IMR-90 (cell line): ENCODE results near the gene FOSL2.

Source experiments
- BHLHE40 ChIP-seq: fragments of 150-350 bp; IDR thresholded peaks from 2 replicates; pipeline ENCODE4 v1.6.1; 2016; ENCODE audit warnings: mild to moderate bottlenecking, low read depth, low read length
- CEBPB ChIP-seq: IDR thresholded peaks from 2 replicates; pipeline ENCODE4 v1.6.1; 2012; ENCODE audit warnings: low read depth, low read length, improper control_type of control experiment
- CHD1 ChIP-seq: IDR thresholded peaks from 2 replicates; pipeline ENCODE4 v1.6.1; 2012; ENCODE audit warnings: low read depth, low read length, improper control_type of control experiment
- CTCF ChIP-seq: conservative IDR thresholded peaks from 2 replicates; pipeline ENCODE4 v1.5.1; 2012; ENCODE audit warnings: mild to moderate bottlenecking, low read depth, low read length, improper control_type of control experiment
- MAFK ChIP-seq: IDR thresholded peaks from 2 replicates; pipeline ENCODE4 v1.6.1; 2012; ENCODE audit warnings: low read depth, low read length, improper control_type of control experiment
- MAZ ChIP-seq: IDR thresholded peaks from 2 replicates; pipeline ENCODE4 v1.6.1; 2012; ENCODE audit warnings: low read depth, mild to moderate bottlenecking, low read length, improper control_type of control experiment, moderate library complexity, borderline replicate concordance
- MXI1 ChIP-seq: IDR thresholded peaks from 2 replicates; pipeline ENCODE4 v1.6.1; 2012; ENCODE audit warnings: low read depth, mild to moderate bottlenecking, low read length, moderate library complexity, borderline replicate concordance
- POLR2A ChIP-seq: IDR thresholded peaks from 2 replicates; pipeline ENCODE4 v1.6.1; 2012; ENCODE audit warnings: mild to moderate bottlenecking, low read depth, low read length
- RAD21 ChIP-seq: IDR thresholded peaks from 2 replicates; pipeline ENCODE4 v1.6.1; 2012; ENCODE audit warnings: low read length, improper control_type of control experiment
- SMC3 ChIP-seq: fragments of 150-350 bp; IDR thresholded peaks from 2 replicates; pipeline ENCODE4 v1.6.1; 2016; ENCODE audit warnings: low read depth, mild to moderate bottlenecking, antibody characterized with exemption, low read length, moderate library complexity
- TF ChIP-seq, protein P1 (sequence below): fragments of 150-350 bp; IDR thresholded peaks from 2 replicates; pipeline ENCODE4 v1.6.1; 2016; ENCODE audit warnings: low read depth, mild to moderate bottlenecking, low read length, moderate library complexity, borderline replicate concordance
- TF ChIP-seq, protein P2 (sequence below): fragments of 150-350 bp; IDR thresholded peaks from 2 replicates; pipeline ENCODE4 v1.6.1; 2017; ENCODE audit warnings: mild to moderate bottlenecking, antibody characterized with exemption, low read length, low read depth

- TF ChIP-seq MAFK (no peak), CTCF (no peak), POLR2A (no peak), BHLHE40 (no peak), RAD21 (no peak; the same call in 1 of the 2 replicates), MXI1 (no peak), CHD1 (no peak), SMC3 (no peak), CEBPB (no peak), MAZ (no peak)
- TF ChIP-seq, protein P1, sequence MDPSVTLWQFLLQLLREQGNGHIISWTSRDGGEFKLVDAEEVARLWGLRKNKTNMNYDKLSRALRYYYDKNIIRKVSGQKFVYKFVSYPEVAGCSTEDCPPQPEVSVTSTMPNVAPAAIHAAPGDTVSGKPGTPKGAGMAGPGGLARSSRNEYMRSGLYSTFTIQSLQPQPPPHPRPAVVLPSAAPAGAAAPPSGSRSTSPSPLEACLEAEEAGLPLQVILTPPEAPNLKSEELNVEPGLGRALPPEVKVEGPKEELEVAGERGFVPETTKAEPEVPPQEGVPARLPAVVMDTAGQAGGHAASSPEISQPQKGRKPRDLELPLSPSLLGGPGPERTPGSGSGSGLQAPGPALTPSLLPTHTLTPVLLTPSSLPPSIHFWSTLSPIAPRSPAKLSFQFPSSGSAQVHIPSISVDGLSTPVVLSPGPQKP, result no peak
- TF ChIP-seq, protein P2, sequence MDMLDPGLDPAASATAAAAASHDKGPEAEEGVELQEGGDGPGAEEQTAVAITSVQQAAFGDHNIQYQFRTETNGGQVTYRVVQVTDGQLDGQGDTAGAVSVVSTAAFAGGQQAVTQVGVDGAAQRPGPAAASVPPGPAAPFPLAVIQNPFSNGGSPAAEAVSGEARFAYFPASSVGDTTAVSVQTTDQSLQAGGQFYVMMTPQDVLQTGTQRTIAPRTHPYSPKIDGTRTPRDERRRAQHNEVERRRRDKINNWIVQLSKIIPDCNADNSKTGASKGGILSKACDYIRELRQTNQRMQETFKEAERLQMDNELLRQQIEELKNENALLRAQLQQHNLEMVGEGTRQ, result no peak
These were observed 3.0 kb upstream of the FOSL2 start for GRCh38 chr2:28389399-28390240.
